HG02588 (cell line): ENCODE results near the gene RAB6A.
"Not testable (repeated sequence)": the region's sequence is repeated elsewhere in the genome, so short reads cannot be mapped to it uniquely, and the experiment has no call there.

ENCODE experiments used
- ATAC-seq: cut with Tn5 transposase; IDR thresholded peaks from one replicate; pipeline ENCODE4 v1.9.1; 2021; ENCODE audit warnings: mild to moderate bottlenecking, moderate library complexity; ENCODE audit not compliant: unreplicated experiment

The RAB6A gene

GRCh38 chr11:73729594-73730206 lies 31.2 kb downstream of the RAB6A start:
- no peak for ATAC-seq

GRCh38 chr11:73728000-73728399 lies 32.9 kb downstream of the RAB6A start:
- ATAC-seq: no peak

- ATAC-seq: no peak
Measured at GRCh38 chr11:73726825-73727224, 34.0 kb downstream of the RAB6A start.

- no peak for ATAC-seq
Measured at GRCh38 chr11:73717136-73717535, 43.7 kb downstream of the RAB6A start.

- ATAC-seq: no peak
Measured at GRCh38 chr11:73716153-73717056, 44.5 kb downstream of the RAB6A start.

GRCh38 chr11:73715541-73715940 lies 45.3 kb downstream of the RAB6A start:
- ATAC-seq: no peak

GRCh38 chr11:73710964-73711363 lies 49.9 kb downstream of the RAB6A start:
- ATAC-seq: no peak

GRCh38 chr11:73705053-73705452 lies 55.8 kb downstream of the RAB6A start:
- ATAC-seq: no peak

- no peak for ATAC-seq
Measured at GRCh38 chr11:73693899-73694525, 66.9 kb downstream of the RAB6A start.

GRCh38 chr11:73680687-73681086 lies 80.2 kb downstream of the RAB6A start:
- no peak for ATAC-seq

GRCh38 chr11:73676552-73676951 lies 84.3 kb downstream of the RAB6A start:
- not testable (repeated sequence) for ATAC-seq

GRCh38 chr11:73671701-73672100 lies 89.2 kb downstream of the RAB6A start:
- ATAC-seq: no peak

GRCh38 chr11:73670808-73671207 lies 90.1 kb downstream of the RAB6A start:
- no peak for ATAC-seq

GRCh38 chr11:73667891-73668290 lies 93.0 kb downstream of the RAB6A start:
- ATAC-seq: no peak

GRCh38 chr11:73664877-73665276 lies 96.0 kb downstream of the RAB6A start:
- no peak for ATAC-seq

- no peak for ATAC-seq
Measured at GRCh38 chr11:73663604-73664495, 97.0 kb downstream of the RAB6A start.

- ATAC-seq: no peak
Measured at GRCh38 chr11:73662445-73663157, 98.3 kb downstream of the RAB6A start.

- ATAC-seq: no peak
Measured at GRCh38 chr11:73661035-73661628, 99.7 kb downstream of the RAB6A start.

- ATAC-seq: no peak
Measured at GRCh38 chr11:73660497-73661034, 100.3 kb downstream of the RAB6A start.

GRCh38 chr11:73659961-73660360 lies 100.9 kb downstream of the RAB6A start:
- no peak for ATAC-seq
